ES-I3 (cell line): ENCODE data around the gene RTL3.
"Not testable (repeated sequence)": the region's sequence is repeated elsewhere in the genome, so short reads cannot be mapped to it uniquely, and the experiment has no call there.

Source experiments
- H3K36me3 ChIP-seq: 2 replicates; pipeline ENCODE4 v1.6.1; 2013; ENCODE audit warnings: mild to moderate bottlenecking, low read length, control low read depth, moderate library complexity; ENCODE audit not compliant: insufficient read depth
- H3K4me1 ChIP-seq: 2 replicates; pipeline ENCODE4 v1.6.1; 2013; ENCODE audit warnings: mild to moderate bottlenecking, control low read depth, low read length; ENCODE audit not compliant: insufficient read depth
- H3K9ac ChIP-seq: 2 replicates; pipeline ENCODE4 v1.6.1; 2013; ENCODE audit warnings: low read depth, mild to moderate bottlenecking, low read length, moderate library complexity
- H3K9me3 ChIP-seq: 2 replicates; pipeline ENCODE4 v1.6.1; 2013; ENCODE audit warnings: mild to moderate bottlenecking, low read length, moderate library complexity; ENCODE audit not compliant: control insufficient read depth, insufficient read depth

RTL3 gene

DNA sequence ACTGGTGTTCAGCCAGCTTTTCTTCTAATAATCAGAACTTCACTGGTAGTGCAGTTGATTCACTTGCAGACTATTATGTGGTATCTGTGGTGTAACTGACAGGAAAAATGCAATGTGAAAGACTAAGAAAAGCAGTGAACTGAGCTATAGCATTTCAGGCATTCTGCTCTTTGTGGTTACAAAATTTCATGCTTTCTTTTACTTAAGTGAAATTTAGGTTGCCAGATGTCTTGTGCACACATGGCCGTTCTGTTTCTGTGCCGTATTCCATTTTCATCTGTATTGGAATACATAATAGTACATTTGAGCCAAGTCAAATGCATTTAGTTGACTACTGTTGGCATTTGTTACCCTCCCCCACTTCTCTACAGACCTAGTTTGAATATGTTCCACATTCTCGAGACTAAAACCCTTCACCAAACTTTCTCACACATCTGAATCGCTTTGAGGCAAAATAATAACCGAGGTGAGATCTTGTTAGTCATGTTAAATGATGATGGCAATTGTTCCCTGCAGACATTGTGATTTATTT lies 8.2 kb downstream of the RTL3 start:
- H3K9ac ChIP-seq, result no peak overlapping the region
- H3K36me3 ChIP-seq, result no peaks in the 10 kb centered on the region
- peaks cover 11% of the 10 kb centered on the region for H3K4me1 ChIP-seq
- no peaks in the 10 kb centered on the region for H3K9me3 ChIP-seq

DNA sequence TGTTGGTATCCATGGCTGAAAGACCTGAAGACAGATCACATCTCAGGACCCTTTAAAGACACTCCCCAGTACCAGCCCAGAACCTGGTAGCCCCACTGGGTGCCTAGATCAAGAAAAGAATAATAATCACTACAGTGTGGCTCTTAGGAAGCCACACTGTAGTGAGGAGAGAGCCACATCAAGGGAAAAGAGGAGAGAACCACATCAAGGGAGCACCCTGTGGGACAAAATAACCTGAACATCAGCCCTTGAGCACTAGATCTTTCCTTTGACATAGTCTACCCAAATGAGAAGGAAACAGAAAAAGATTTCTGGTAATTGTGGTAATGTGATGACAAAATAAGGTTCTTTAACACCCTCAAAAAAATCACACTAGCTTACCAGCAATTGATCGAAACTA lies 15.3 kb downstream of the RTL3 start:
- no peaks in the 10 kb centered on the region for H3K36me3 ChIP-seq
- no peaks in the 10 kb centered on the region; the same call in 1 of the 2 replicates for H3K9me3 ChIP-seq
- no peak overlapping the region for H3K9ac ChIP-seq
- no peaks in the 10 kb centered on the region for H3K4me1 ChIP-seq

DNA sequence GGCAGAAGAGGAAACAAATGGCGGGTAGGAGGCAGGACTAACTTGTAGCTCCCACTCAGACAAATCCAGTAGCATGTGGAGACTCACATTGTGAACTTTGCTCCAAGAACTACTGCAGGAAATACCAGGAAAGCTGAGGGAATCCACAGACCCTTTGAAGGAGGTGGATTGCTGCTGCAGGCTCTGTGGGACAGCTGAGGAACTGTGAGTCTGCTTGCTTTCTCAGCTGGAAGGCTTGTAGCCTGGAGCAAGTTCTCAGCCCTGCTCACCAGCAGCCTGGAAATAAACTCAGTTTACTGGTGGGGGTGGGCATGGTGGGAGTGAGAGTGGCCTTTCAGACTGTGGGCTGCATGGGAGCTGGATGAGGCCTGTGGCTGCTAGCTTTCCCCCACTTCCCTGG lies 16.0 kb downstream of the RTL3 start:
- Histone ChIP-seq H3K4me1 (no peaks in the 10 kb centered on the region), H3K36me3 (no peaks in the 10 kb centered on the region), H3K9me3 (no peaks in the 10 kb centered on the region; the same call in 1 of the 2 replicates), H3K9ac (no peak overlapping the region)

DNA sequence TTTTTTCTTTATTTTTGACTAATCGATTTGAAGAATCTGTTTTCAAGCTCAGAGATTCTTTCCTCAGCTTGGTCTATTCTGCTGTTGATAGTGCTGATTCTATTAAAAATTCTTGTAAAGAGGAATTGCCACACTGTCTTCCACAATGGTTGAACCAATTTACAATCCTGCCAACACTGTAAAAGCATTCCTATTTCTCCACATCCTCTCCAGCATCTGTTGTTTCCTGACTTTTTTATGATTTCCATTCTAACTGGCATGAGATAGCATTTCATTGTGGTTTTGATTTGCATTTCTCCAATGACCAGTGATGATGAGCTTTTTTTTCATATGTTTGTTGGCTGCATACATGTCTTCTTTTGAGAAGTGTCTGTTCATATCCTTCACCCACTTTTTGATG lies 23.0 kb downstream of the RTL3 start:
- H3K36me3 ChIP-seq, H3K9ac ChIP-seq, H3K4me1 ChIP-seq: not testable (repeated sequence)
- H3K9me3 ChIP-seq, result peaks cover 11% of the 10 kb centered on the region; the same call in 1 of the 2 replicates

DNA sequence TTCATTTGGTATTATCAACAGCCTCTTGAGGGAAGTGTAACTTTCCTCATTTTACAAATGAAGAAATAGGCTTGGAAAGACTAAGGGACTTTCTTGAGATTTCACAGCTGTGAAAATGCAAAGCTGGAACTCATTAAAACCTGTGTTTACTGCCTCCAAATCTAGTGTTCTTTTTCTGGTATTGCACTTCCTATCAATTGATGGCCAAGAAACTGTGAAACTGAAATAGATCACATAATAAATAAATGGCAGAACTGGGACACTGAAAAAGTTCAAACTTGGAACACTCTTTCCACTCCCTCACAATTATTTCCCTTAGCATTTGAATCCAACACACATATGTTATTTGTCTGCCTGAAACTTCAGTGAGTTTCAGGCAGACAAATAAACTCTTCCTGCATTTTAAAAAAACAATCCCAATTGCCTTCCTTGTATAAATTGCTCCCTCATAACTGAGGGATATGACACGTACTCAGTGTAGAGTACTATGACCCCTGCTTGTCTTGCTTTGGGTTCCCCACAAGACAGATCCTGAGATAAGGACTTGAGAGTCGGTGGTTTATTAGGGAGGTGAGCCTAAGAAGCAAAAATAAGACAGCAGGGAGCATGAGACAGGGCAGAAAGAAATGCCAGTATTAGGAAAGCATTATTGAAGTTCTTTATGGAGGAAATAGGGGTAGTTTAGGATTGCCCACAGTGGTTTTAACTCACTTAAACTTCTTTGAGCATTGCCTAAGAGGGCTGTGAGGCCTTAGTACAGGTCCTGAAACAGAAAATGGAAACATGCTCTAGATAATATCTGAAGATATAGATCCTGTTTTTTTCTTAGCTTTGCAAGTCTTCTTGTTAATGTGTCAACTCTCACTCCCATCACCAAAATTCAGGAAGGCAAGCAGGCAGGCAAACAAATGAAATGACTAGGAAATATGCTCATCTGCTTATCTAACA lies 33.9 kb downstream of the RTL3 start:
- H3K9ac ChIP-seq, result no peak overlapping the region
- H3K4me1 ChIP-seq, result no peaks in the 10 kb centered on the region
- peaks cover 1% of the 10 kb centered on the region; the same call in 1 of the 2 replicates for H3K9me3 ChIP-seq
- no peaks in the 10 kb centered on the region for H3K36me3 ChIP-seq

DNA sequence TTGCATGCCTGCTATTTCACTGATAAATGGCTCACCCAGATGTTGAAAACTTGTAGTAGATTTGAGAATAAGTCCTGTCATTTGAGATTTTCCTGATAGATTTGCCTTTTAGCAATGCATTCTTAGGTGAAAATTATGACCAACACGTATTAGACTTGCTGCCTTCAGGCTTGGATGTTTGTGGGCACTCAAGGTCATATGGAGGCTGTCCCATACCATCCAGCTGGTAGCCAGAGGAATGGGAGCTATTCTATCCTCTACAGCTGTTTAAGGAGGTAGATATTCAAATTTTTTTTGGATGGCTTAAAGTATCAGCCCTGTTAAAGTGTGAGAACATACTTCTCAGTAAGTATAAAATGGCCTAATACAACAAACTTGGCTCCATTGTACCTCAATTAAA lies 34.7 kb downstream of the RTL3 start:
- Histone ChIP-seq H3K9me3 (no peaks in the 10 kb centered on the region), H3K36me3 (no peaks in the 10 kb centered on the region), H3K4me1 (no peaks in the 10 kb centered on the region), H3K9ac (no peak overlapping the region)

DNA sequence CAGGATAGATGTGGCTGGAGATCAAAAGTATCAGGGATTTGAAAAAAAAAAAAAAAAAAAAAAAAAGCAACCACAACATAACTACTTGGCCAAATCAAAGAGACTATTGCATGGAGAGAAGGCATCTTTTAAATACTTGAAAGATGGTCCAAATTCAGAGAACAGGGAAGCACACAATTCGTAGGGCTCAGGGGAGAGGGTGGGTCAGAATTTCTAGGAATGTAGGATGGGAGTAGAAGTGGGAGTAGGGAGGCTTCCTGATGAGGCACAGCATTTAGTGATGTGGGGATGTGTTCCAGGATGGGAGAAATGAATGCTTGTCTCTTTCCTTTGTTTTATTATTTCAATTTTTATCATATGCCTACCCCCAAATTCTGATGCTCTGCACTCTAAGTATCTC lies 36.3 kb downstream of the RTL3 start:
- no peaks in the 10 kb centered on the region for H3K9me3 ChIP-seq
- H3K4me1 ChIP-seq, result no peaks in the 10 kb centered on the region
- H3K36me3 ChIP-seq, result no peaks in the 10 kb centered on the region
- no peak overlapping the region for H3K9ac ChIP-seq

DNA sequence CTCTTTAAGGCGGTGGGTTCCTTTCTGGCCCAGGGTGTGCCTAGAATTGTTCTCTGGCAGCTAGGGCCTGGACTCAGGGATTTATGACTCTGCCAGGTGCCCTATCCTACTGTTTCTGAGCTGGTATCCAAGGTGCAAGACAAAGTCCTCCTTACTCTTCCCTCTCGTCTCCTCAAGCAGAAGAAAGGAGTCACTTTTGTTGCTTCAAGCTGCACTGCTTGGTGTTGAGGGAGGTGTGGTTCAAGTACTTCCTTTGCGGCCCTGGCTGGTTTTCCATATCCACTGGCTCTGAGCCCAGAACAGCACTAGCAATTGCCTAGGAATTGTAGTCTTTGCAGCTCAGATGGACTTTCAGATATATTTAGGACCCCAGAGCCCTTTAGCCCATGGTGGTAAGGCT lies 39.3 kb downstream of the RTL3 start:
- no peak overlapping the region for H3K9ac ChIP-seq
- no peaks in the 10 kb centered on the region for H3K36me3 ChIP-seq
- H3K4me1 ChIP-seq, result no peaks in the 10 kb centered on the region
- no peaks in the 10 kb centered on the region for H3K9me3 ChIP-seq

DNA sequence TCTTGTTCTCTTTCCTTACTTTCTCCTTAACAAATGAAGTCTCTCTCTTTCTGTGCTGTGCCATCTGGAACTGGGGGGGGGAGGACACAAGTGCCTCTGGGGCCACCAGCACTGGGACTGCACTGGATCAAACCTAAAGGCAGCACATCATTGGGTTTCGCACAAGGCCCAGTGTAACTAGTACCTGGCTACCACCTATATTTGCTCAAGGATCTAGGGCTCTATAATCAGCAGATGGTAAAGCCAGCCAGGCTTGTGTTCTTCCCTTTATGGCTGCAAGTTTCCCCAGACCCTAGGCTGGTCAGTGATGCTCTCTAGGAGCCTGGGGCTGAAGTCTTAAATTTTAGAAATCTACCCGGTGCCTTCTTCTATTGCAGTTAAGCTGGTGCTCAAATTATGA lies 40.1 kb downstream of the RTL3 start:
- H3K4me1 ChIP-seq, result no peaks in the 10 kb centered on the region
- H3K9me3 ChIP-seq, result no peaks in the 10 kb centered on the region
- H3K9ac ChIP-seq, result no peak overlapping the region
- no peaks in the 10 kb centered on the region for H3K36me3 ChIP-seq

DNA sequence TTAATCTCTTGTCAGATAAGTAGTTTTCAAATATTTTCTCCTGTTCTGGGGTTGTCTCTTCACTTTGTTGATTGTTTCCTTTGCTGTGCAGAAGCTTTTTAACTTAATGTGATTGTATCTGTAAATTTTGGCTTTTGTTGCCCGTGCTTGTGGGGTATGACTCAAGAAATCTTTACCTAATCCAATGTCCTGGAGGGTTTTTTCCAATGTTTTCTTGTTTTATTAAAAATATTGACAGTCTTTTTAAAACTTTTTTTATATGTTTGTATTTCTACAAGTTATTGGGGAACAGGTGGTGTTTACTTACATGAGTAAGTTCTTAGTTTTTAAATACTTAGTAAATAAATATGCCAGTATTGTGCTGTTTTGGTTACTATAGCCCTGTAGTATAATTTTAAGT lies 44.9 kb downstream of the RTL3 start:
- Histone ChIP-seq H3K36me3 (no peaks in the 10 kb centered on the region), H3K9ac (no peak overlapping the region), H3K9me3 (no peaks in the 10 kb centered on the region), H3K4me1 (no peaks in the 10 kb centered on the region)
